AG20443 (cell line): ENCODE data around the gene FXR2.

ENCODE experiments used
- DNase-seq: peaks from one replicate; pipeline ENCODE4 v3.0.0; 2012; ENCODE audit warnings: low spot score, mixed read lengths

Gene FXR2

DNA sequence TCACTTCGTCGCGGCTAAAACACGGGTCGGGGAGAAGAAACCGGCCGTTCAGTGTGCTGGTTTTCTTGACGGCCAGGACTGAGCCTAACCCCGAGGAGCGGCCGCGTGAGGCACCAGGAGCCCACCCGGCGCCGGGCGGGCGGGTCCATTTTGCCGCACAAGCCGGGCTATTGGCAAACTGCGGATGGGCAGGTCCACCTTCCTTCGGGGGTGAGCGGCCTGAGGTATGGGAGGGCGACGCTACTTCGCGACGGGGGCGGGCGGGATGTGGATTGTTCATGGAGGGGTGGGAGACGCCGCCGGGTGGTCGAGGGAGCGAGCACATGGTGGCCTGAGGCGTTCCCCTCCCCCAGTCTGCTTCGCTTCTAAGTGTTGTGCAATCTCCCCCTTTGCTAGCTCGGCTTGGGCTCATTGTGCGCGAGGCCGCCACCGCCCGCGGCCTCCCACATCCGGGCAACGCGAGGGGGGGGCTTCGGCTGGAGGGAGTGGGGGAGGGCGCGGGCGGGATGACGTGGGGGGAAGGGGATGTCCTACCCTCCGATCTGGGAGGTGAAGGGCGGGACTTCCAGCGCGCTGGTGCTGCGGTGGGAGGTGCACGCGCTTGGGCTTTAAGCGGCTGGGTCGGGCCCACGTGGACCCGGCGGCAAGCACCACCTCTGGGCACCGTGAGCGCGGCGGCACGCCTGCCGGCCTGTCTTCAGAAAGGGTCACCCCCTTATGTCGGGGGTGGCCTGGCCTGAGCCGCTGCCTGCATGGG, 41.2 kb downstream of the FXR2 start:
- peak; percentile 89 for DNase-seq

- DNase-seq, result peak; percentile 98
These were observed 41.9 kb downstream of the FXR2 start for GRCh38 chr17:7572588-7573323.

DNA sequence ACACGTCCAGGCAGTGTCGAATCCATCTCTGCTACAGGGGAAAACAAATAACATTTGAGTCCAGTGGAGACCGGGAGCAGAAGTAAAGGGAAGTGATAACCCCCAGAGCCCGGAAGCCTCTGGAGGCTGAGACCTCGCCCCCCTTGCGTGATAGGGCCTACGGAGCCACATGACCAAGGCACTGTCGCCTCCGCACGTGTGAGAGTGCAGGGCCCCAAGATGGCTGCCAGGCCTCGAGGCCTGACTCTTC, 42.4 kb downstream of the FXR2 start:
- no peak for DNase-seq

DNA sequence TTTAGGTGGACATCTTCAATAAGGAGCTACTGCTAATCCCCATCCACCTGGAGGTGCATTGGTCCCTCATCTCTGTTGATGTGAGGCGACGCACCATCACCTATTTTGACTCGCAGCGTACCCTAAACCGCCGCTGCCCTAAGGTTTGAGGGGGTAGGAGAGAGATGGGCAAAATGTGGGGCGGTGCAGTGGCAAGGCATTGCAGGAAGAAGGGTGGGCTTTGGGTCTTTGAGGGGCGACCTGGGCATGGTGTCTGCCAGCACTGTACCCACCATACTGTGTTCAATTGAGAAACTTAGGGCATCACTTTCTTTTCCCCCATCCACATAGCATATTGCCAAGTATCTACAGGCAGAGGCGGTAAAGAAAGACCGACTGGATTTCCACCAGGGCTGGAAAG, 44.3 kb downstream of the FXR2 start:
- no peak for DNase-seq

- no peak for DNase-seq
These were observed 45.1 kb downstream of the FXR2 start for GRCh38 chr17:7569571-7569970.

DNA sequence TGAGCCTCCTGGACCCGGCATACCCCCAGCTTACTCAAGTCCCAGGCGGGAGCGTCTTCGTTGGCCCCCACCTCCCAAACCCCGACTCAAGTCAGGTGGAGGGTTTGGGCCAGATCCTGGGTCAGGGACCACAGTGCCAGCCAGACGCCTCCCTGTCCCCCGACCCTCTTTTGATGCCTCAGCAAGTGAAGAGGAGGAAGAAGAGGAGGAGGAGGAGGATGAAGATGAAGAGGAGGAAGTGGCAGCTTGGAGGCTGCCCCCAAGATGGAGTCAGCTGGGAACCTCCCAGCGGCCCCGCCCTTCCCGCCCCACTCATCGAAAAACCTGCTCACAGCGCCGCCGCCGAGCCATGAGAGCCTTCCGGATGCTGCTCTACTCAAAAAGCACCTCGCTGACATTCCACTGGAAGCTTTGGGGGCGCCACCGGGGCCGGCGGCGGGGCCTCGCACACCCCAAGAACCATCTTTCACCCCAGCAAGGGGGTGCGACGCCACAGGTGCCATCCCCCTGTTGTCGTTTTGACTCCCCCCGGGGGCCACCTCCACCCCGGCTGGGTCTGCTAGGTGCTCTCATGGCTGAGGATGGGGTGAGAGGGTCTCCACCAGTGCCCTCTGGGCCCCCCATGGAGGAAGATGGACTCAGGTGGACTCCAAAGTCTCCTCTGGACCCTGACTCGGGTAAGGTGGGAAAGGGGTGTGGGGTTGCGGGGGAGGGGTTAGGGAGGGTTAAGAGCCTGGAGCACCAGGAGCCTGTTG, 51.4 kb downstream of the FXR2 start:
- no peak for DNase-seq

DNA sequence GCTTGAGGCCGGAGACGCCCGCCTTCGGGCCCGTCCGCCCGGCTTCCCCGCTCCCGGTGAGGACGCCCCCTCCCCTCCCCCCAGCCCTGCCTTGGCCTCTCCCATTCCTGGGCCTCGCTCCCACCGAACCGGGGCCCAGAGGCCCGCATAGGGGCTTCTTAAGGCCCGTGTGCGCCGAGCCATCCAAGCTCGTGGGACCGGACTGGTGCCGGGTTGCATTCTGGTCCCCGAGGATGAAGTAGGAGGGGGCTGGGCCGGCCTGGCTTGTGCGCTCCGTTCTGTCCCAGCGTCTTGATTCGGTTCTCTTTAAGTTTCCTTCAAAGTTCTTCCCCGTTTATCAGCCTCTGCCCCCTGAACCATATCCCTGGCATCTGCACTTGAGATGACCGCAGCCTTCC, 52.5 kb downstream of the FXR2 start:
- DNase-seq, result peak; percentile 28

- peak; percentile 99 for DNase-seq
These were observed 53.0 kb downstream of the FXR2 start, which contains the start of gene SENP3 for GRCh38 chr17:7561589-7562207. Gene SENP3 (plus strand): TSS chr17:7561919. CDS start chr17:7563077, 1,158 bp downstream.

- peak; percentile 93 for DNase-seq
These were observed 53.6 kb downstream of the FXR2 start for GRCh38 chr17:7561028-7561575.

DNA sequence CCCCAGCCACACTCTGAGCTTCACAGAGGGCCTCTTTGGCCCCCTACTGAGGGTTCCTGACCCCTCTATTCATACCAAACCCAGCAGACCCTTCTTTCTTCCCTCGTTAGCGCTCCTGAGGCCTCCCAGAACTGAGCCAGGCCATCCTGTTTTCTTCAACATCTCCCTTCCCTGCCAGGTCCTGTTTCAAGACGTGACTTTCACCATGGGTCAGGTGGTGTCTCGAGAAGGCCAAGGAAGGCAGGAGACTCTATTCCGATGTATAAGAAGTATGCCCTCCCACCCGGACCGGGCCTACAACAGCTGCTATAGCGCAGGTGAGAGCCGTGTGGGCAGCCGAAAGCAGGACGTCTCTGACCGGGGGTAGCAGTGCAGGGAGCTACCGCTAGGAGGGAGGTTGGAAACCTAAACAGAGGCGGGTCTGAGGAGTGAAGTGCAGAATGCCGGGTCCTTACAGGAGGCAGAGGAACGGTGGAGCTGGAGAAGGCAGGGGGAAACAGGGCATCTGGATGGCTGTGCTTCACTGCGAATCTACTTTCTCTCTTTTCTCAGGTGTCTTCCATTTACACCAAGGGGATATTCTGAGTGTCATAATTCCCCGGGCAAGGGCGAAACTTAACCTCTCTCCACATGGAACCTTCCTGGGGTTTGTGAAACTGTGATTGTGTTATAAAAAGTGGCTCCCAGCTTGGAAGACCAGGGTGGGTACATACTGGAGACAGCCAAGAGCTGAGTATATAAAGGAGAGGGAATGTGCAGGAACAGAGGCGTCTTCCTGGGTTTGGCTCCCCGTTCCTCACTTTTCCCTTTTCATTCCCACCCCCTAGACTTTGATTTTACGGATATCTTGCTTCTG, 54.3 kb downstream of the FXR2 start:
- DNase-seq, result peak; percentile 72

DNA sequence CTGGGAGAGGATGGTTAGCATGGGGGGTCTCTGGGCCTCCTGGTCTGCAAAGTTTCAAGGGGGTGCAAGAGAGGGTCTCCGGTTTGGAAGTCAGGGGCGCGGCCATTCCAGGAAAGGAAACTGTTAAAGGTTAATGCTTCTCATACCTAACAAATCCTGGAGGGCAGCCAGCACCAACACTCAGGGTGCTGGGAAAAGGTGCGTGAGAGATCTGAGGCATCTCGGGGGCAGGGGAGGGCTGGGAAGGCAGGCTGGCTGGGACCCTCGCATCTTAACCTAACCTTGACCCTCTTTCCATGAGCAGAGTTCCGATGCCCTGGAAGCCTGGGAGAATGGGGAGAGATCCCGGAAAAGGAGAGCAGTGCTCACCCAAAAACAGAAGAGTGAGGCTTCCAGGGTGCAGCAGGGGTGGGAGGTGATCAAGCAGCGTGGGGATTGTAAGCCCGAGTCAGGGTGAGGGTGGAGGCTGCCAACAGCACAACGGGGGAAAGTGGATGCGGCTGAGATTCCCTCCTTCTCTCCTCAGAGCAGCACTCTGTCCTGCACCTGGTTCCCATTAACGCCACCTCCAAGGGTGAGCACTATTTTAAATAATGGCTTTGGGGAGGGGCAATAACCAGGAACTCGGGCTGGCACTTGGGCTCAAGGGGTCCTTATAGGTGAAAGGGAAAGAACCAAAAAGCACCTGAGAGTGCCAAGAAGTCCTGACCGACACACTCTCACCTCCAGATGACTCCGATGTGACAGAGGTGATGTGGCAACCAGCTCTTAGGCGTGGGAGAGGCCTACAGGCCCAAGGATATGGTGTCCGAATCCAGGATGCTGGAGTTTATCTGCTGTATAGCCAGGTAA, 55.2 kb downstream of the FXR2 start:
- no peak for DNase-seq

DNA sequence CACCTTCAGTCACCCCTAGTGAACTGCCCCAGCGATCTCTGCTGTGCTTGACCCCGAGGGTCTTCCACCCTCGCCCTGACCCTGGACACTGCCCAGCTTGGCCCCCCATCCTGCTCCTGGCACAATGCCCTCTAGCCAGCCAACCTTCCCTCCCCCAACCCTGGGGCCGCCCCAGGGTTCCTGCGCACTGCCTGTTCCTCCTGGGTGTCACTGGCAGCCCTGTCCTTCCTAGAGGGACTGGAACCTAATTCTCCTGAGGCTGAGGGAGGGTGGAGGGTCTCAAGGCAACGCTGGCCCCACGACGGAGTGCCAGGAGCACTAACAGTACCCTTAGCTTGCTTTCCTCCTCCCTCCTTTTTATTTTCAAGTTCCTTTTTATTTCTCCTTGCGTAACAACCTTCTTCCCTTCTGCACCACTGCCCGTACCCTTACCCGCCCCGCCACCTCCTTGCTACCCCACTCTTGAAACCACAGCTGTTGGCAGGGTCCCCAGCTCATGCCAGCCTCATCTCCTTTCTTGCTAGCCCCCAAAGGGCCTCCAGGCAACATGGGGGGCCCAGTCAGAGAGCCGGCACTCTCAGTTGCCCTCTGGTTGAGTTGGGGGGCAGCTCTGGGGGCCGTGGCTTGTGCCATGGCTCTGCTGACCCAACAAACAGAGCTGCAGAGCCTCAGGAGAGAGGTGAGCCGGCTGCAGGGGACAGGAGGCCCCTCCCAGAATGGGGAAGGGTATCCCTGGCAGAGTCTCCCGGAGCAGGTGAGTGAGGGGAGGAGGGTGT, 56.0 kb downstream of the FXR2 start, which contains the start of gene TNFSF13:
TSS of gene TNFSF13 (plus strand) at position 207 of the 776 bp plus-strand sequence. CDS start at position 497, 290 bp downstream.
- peak; percentile 18 for DNase-seq

GRCh38 chr17:7557775-7558543, 56.7 kb downstream of the FXR2 start:
- peak; percentile 70 for DNase-seq

- no peak for DNase-seq
These were observed 57.4 kb downstream of the FXR2 start for GRCh38 chr17:7557147-7557764.

DNA sequence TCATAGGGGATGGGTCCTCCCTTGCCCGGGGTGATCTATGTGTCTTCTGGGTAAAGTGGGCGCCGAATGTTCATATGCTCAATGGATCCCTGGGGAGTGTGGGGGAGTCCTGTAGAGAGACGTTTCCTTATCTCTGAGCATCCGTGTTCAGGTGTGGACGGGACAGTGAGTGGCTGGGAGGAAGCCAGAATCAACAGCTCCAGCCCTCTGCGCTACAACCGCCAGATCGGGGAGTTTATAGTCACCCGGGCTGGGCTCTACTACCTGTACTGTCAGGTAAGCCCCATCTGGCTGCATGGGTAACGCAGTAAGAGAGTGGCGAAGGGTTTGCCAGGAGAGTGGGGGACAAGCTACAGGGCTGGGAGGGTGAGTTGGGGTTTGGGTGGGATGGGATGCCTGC, 58.1 kb downstream of the FXR2 start:
- DNase-seq, result no peak

DNA sequence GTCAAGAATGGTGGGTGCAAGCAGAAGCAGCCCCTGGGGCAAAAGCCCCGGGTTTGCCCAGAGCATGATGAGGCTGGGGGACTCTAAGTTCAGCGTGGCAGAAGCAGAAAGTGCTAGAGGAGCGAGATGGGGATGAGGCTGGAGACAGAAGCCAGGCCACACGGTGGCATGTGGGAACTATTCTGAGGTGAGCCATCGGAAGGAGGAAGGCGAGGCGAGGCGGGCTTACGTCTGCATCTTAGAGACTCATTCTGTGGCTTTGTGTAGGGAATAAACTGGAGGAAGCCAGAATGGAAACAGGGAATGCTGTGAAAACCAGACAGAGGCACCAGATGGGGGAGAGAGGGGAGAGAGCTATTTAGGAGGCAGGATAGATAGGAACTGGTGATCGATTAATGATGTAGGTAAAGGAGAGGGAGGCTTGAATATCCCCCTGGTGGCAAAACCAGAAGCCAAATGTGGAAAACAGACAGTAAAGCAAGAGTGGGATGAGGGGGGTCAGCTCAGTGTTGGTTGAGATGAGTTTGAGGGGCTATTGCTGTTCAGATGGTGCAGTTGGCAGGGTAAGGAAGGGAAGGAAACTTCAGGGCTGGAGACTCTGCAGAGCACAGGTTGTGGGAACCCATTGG, 59.3 kb downstream of the FXR2 start:
- DNase-seq, result no peak

DNA sequence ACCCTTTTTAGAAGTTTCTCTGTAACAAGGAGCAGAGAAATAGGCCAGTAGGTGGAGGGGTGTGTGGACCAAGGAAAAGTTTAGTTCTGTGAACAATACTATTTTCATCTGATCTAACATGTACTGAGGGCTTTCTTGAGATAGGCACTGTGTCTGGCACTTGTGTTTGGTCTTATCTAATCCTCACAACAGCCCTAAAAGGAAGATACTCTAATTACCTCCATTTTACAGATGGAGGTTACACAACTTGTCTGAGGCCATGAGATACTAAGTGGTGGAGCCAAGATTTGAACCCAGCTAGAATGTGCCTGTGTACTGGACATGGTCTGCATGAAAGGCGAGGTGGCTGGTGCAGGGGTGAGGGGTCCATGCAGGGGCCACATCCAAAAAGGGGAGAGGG, 61.3 kb downstream of the FXR2 start:
- no peak for DNase-seq

GRCh38 chr17:7552621-7553051, 62.1 kb downstream of the FXR2 start:
- no peak for DNase-seq
